ENCODE data around the gene LDLRAD4.

The LDLRAD4 gene

DNA sequence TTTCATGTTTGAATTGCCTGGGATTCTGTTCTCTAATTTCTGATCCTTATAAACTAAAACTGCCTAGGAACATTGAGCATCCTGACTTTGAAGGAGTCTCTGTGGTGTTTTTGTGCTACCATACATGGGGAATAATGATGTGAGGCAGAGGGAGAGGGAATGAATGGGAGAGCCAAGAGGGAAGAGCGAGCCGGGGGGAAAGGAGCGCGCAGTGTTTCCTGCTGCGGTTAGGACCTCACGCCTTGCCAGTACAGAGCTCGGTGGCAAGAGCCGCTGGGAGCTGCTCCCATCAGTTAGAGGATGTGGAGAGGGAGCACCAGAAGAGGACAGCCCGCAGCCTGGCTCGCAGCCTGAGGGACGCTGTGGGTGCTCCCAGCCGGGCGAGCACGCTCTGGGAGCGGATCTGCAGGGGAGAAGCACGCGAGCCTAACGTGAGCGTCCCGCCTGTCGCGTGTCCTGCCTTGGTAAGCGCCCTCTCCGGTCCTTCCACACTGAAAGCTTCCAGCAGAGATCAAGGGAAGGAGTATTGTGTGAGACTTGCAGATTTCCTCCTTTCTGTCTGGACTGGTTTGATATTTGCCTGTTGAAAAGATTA, 393.1 kb downstream of the LDLRAD4 start:
- TF ChIP-seq, protein P1, sequence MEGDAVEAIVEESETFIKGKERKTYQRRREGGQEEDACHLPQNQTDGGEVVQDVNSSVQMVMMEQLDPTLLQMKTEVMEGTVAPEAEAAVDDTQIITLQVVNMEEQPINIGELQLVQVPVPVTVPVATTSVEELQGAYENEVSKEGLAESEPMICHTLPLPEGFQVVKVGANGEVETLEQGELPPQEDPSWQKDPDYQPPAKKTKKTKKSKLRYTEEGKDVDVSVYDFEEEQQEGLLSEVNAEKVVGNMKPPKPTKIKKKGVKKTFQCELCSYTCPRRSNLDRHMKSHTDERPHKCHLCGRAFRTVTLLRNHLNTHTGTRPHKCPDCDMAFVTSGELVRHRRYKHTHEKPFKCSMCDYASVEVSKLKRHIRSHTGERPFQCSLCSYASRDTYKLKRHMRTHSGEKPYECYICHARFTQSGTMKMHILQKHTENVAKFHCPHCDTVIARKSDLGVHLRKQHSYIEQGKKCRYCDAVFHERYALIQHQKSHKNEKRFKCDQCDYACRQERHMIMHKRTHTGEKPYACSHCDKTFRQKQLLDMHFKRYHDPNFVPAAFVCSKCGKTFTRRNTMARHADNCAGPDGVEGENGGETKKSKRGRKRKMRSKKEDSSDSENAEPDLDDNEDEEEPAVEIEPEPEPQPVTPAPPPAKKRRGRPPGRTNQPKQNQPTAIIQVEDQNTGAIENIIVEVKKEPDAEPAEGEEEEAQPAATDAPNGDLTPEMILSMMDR (IDR thresholded peaks at IDR 0.05; ENCODE audit: insufficient read depth, low read depth, low read length, missing control alignments), result no peak
- DNase-seq (ENCODE audit: low read depth), result peak; percentile 6
- H3K4me3 ChIP-seq (ENCODE audit: low read length), result no peak overlapping the region

DNA sequence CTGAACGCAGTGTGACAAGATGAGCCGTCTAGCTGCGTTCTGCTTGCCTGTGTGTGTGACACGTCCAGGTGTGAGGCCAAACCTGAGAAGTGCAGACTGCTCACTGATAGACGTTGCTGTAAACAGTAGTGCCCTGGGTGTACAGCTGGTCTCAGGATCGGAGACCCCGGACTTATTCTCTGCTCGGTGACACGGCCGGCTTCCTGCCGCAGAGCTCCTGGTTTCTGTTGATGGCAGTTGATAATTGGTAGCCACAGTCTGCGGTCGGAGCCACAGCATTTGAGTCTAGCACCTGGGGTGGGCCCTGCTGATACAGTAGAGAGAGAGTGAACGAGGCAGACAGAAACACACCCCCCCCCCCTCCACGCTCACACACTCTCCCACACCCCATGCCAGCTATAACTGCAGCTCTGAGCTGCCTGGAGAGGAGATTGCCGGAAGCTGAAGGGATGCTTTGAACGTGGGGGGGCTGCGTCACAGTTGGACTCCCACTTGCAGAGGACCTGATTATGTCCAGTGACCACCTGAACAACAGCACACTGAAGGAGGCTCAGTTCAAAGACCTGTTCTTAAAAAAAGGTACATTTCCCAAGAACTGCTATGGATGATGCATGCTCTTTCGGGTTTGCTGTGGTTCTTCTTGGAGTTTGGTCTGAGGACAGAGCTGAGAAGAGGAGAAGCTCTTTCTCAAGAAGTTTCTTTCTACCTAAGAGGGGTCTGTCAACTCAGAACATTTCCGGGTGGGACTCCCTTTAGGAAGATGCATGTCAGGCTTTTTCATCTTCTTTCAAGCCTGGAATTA, 393.8 kb downstream of the LDLRAD4 start:
- TF ChIP-seq, protein P1 (IDR thresholded peaks at IDR 0.05; ENCODE audit: insufficient read depth, low read depth, low read length, missing control alignments), result no peak
- no peak for DNase-seq (ENCODE audit: low read depth)
- no peak overlapping the region for H3K4me3 ChIP-seq (ENCODE audit: low read length)

DNA sequence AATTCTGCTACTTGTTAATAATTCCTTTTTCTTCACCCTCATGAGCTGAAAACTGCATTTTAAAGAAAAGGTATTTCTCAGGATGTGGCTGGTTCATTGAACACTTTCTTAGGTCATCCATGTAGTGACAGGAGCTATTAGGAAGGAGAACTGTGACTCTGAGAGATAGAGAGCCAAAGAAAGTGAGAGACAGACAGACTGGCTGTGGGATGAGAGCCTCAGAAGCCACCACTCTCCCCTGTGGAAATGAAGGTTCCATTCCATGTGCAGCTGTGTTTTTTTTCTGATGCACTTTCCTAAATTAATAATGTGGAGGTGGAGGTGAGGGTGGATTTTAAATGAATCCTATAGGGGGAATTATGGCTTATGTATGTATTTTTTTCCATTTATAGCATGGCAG, 394.5 kb downstream of the LDLRAD4 start:
- TF ChIP-seq, protein P1 (IDR thresholded peaks at IDR 0.05; ENCODE audit: insufficient read depth, low read depth, low read length, missing control alignments), result no peak
- H3K4me3 ChIP-seq (ENCODE audit: low read length), result no peak overlapping the region
- no peak for DNase-seq (ENCODE audit: low read depth)

DNA sequence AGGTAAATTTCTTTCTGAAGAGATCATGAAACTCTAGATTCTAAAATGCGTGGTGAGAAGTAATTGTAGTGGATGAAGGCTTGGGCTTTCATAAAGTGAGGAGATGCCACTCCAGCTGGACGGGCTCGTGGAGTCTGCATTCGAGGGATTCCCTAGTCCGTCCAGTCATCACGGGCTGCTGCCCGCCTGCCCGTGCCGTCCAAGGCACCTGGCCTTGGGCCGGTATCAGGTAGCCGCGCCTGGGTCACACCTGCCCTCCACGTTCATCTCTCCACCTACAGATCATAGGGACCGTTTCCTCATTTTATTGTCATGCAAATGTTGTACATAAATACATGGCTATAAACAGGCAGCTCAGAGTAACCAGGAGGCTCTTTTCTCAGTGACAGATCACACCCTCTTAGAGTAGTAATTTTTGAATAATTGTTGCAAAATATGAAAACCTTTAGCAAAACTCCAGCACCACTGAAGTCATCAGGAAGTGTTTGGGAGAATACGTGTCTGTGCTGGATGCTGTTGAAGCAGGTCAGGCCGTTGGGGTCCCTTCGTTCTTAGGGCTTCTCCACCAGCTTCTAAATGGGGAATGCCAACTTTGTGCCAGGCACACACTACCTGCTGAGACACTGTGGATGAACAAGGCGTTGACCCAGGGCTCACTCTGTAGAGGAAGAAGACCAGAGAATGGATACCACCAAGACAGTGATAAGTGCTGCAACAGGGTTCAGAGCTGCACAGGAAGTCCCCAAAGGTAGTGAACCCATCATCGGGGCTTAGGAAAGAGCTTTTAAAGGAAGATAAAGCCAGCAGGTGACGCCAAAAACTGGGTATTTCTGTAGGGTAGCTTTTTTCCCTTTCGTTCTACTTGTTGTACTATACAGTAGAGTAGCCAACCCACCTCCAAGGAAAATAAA, 395.3 kb downstream of the LDLRAD4 start:
- TF ChIP-seq, protein P1 (IDR thresholded peaks at IDR 0.05; ENCODE audit: insufficient read depth, low read depth, low read length, missing control alignments), result no peak
- H3K4me3 ChIP-seq (ENCODE audit: low read length), result no peak overlapping the region
- no peak for DNase-seq (ENCODE audit: low read depth)

DNA sequence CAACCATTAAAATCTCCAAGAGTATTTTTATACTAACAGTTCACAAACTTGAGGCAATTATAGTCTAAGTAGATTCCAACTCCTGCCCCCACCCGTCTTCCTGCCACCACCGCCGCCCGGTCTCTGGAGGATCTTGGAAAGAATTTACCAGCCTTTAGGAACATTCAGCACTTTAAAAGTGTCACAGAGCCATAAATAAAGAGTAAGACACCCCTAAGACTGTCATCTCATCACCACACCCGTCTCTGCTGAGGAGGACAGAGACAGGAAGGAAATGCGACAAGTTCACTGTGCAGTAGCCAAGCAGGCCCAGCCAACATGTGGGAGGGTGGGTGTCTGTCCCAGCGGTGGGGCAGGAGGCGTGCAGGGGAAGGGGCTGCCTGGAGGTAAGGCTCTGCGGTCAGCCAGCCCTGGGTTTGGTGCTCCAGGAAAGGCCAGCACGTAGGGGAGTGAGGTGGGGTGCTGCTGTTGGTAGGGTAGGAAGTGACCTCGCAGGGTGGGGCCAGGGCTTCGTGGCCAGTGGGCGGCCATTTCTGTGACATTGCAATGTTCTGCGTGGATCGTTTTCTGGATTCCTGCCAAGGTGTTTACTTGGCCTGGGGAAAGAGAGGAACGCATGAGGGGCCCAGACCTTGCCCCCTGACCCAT, 396.2 kb downstream of the LDLRAD4 start:
- TF ChIP-seq, protein P1 (IDR thresholded peaks at IDR 0.05; ENCODE audit: insufficient read depth, low read depth, low read length, missing control alignments), result no peak
- no peak overlapping the region for H3K4me3 ChIP-seq (ENCODE audit: low read length)
- no peak for DNase-seq (ENCODE audit: low read depth)

DNA sequence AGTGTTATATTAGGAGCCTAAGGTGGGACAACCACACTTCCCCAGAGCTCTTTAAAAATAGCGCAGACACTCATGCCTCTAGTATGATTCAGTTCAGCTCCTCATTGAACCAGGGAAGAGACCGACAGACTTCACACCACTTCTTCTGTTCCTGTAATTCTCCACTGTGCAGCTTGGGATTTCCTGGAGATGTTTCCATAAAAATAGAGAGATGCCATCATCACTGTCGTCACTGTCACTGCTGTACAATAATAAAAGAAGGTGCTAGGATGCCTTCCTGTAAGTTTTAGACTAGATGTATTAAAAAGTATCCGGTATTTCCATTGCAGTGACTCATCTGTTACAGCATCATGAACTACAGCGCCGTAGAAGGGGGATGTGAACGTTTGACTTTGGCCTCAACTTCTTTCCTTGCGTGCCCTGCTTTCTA, 396.9 kb downstream of the LDLRAD4 start:
- TF ChIP-seq, protein P1 (IDR thresholded peaks at IDR 0.05; ENCODE audit: insufficient read depth, low read depth, low read length, missing control alignments), result no peak
- H3K4me3 ChIP-seq (ENCODE audit: low read length), result no peak overlapping the region
- DNase-seq (ENCODE audit: low read depth), result no peak

Data from epithelial cell of esophagus (primary cell).